Spleen (tissue), 7 donors: ENCODE results near the gene NGLY1.

Source experiments
- POLR2A ChIP-seq, 3 donors: fragments of 450-650 bp; IDR thresholded peaks; one replicate each; pipeline ENCODE4 v1.5.1; 2017; ENCODE audit warnings: antibody characterized with exemption in 3 of 3, mild to moderate bottlenecking in 1 of 3
- POLR2AphosphoS5 ChIP-seq, 3 donors: sonication (generic); formaldehyde crosslinking; IDR thresholded peaks; one replicate each; pipeline ENCODE4 v1.5.1; 2017; ENCODE audit warnings: antibody characterized with exemption in 3 of 3
- TF ChIP-seq, protein P1 (sequence below), 11 experiments: fragments of 200-600 bp in 7 of 11; fragments of 450-650 bp in 4 of 11; sonication (generic) in 4 of 11; IDR thresholded peaks in 8 of 11; conservative IDR thresholded peaks in 3 of 11; 1 replicate in 7 of 11; 2 replicates in 4 of 11; pipeline versions ENCODE4 v1.4.0 to v1.8.0; 2016 to 2021; ENCODE audit warnings: antibody characterized with exemption in 11 of 11, inconsistent platforms in 4 of 11, mild to moderate bottlenecking in 1 of 11
- donor health status: DM: no; HTN: no; CAD: no; lungs with moderate emphysema.
- donor health status: DM: no; HTN: no; CAD: no.
- donor health status: DM: no; HTN: no; CAD: no.

GRCh38 chr3:25727316-25727715 is 55.9 kb downstream of the NGLY1 start:
- TF ChIP-seq, protein P1, sequence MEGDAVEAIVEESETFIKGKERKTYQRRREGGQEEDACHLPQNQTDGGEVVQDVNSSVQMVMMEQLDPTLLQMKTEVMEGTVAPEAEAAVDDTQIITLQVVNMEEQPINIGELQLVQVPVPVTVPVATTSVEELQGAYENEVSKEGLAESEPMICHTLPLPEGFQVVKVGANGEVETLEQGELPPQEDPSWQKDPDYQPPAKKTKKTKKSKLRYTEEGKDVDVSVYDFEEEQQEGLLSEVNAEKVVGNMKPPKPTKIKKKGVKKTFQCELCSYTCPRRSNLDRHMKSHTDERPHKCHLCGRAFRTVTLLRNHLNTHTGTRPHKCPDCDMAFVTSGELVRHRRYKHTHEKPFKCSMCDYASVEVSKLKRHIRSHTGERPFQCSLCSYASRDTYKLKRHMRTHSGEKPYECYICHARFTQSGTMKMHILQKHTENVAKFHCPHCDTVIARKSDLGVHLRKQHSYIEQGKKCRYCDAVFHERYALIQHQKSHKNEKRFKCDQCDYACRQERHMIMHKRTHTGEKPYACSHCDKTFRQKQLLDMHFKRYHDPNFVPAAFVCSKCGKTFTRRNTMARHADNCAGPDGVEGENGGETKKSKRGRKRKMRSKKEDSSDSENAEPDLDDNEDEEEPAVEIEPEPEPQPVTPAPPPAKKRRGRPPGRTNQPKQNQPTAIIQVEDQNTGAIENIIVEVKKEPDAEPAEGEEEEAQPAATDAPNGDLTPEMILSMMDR (IDR thresholded peaks at IDR 0.05 in 8 of 11, conservative IDR thresholded peaks at IDR 0.05 in 3 of 11) = no peak
- TF ChIP-seq POLR2A (IDR thresholded peaks at IDR 0.05) (no peak), POLR2AphosphoS5 (IDR thresholded peaks at IDR 0.05) (no peak)
